HepG2 (cell line): ENCODE results near the gene SNAP47.

Experiments
- CHD2 ChIP-seq: IDR thresholded peaks from 2 replicates; pipeline ENCODE4 v1.6.1; 2011; ENCODE audit warnings: low read depth, low read length, improper control_type of control experiment
- CTCF ChIP-seq: sonication (generic); formaldehyde crosslinking; IDR thresholded peaks from 2 replicates; pipeline ENCODE4 v1.5.0; 2020; ENCODE audit warnings: mild to moderate bottlenecking, missing genetic modification reagents, moderate library complexity
- DNMT3B ChIP-seq: conservative IDR thresholded peaks from 2 replicates; pipeline ENCODE4 v1.6.1; 2016; ENCODE audit warnings: missing biosample characterization, control low read depth
- ETV6 ChIP-seq: sonication (generic); formaldehyde crosslinking; conservative IDR thresholded peaks from 2 replicates; pipeline ENCODE4 v1.4.0; 2020; ENCODE audit warnings: missing genetic modification reagents
- GABPB1 ChIP-seq: IDR thresholded peaks from 2 replicates; pipeline ENCODE4 v1.6.1; 2016; ENCODE audit warnings: mild to moderate bottlenecking, missing genetic modification reagents, moderate library complexity, missing compliant biosample characterization
- JUND ChIP-seq: sonication (generic); formaldehyde crosslinking; IDR thresholded peaks from 2 replicates; pipeline ENCODE4 v1.8.0; 2022; ENCODE audit warnings: mild to moderate bottlenecking, missing genetic modification reagents
- MEIS1 ChIP-seq: sonication (generic); formaldehyde crosslinking; IDR thresholded peaks from 2 replicates; pipeline ENCODE4 v1.9.0; 2021; ENCODE audit warnings: mild to moderate bottlenecking, missing genetic modification reagents, moderate library complexity, borderline replicate concordance
- NR2C2 ChIP-seq: sonication (generic); formaldehyde crosslinking; IDR thresholded peaks from 2 replicates; pipeline ENCODE4 v1.4.0; 2020; ENCODE audit warnings: missing genetic modification reagents, mild to moderate bottlenecking, moderate library complexity, borderline replicate concordance
- POLR2A ChIP-seq, 2 experiments: IDR thresholded peaks; 2 replicates each; pipeline ENCODE4 v1.6.1; 2011; ENCODE audit warnings: low read depth in 2 of 2, low read length in 2 of 2, mild to moderate bottlenecking in 1 of 2, moderate library complexity in 1 of 2; ENCODE audit not compliant: insufficient read depth in 1 of 2
- TGIF2 ChIP-seq: IDR thresholded peaks from 2 replicates; pipeline ENCODE4 v1.6.1; 2016; ENCODE audit warnings: control low read depth, missing compliant biosample characterization
- ZNF569 ChIP-seq: sonication (generic); formaldehyde crosslinking; IDR thresholded peaks from 2 replicates; pipeline ENCODE4 v1.5.0; 2020; ENCODE audit warnings: mild to moderate bottlenecking, missing genetic modification reagents, moderate library complexity, borderline replicate concordance
- TF ChIP-seq, protein P1 (sequence below): sonication (generic); formaldehyde crosslinking; conservative IDR thresholded peaks from 2 replicates; pipeline ENCODE4 v1.4.0; 2020; ENCODE audit warnings: missing genetic modification reagents
- TF ChIP-seq, protein P2 (sequence below): sonication (generic); formaldehyde crosslinking; IDR thresholded peaks from 2 replicates; pipeline ENCODE4 v1.5.0; 2020; ENCODE audit warnings: missing genetic modification reagents

- no peak for TF ChIP-seq ETV6 (CRISPR knock-in tag)
- TF ChIP-seq MEIS1 (CRISPR knock-in tag), result no peak
- no peak for TF ChIP-seq CTCF (CRISPR knock-in tag)
- TF ChIP-seq NR2C2 (CRISPR knock-in tag), result no peak
- TF ChIP-seq, protein P1, sequence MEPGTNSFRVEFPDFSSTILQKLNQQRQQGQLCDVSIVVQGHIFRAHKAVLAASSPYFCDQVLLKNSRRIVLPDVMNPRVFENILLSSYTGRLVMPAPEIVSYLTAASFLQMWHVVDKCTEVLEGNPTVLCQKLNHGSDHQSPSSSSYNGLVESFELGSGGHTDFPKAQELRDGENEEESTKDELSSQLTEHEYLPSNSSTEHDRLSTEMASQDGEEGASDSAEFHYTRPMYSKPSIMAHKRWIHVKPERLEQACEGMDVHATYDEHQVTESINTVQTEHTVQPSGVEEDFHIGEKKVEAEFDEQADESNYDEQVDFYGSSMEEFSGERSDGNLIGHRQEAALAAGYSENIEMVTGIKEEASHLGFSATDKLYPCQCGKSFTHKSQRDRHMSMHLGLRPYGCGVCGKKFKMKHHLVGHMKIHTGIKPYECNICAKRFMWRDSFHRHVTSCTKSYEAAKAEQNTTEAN (CRISPR knock-in tag), result no peak
- no peak for TF ChIP-seq POLR2A (IDR thresholded peaks at IDR 0.05; ENCODE audit: insufficient read depth in 1 of 2, low read depth in 2 of 2, low read length in 2 of 2)
- TF ChIP-seq DNMT3B (CRISPR knock-in tag), result no peak
- no peak for TF ChIP-seq GABPB1 (CRISPR knock-in tag)
- TF ChIP-seq JUND (CRISPR knock-in tag), result no peak
- no peak for TF ChIP-seq TGIF2
- no peak for TF ChIP-seq CHD2
- TF ChIP-seq, protein P2, sequence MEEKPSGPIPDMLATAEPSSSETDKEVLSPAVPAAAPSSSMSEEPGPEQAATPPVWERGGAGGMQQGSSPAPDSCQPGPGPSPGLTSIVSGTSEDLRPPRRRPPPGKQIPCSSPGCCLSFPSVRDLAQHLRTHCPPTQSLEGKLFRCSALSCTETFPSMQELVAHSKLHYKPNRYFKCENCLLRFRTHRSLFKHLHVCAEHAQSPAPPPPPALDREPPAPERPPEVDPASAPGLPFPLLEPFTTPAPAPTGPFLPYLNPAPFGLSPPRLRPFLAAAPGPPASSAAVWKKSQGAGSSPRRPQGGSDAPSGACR (CRISPR knock-in tag), result no peak
- TF ChIP-seq ZNF569, result no peak
Observed at GRCh38 chr1:227746676-227747075, 11.4 kb downstream of the SNAP47 start.
